MM.1S (cell line): ENCODE data around the gene OAS3.

Source experiments
- CTCF ChIP-seq: fragments of 300-600 bp; sonication (generic); IDR thresholded peaks from 2 replicates; pipeline ENCODE4 v1.5.1; 2016; ENCODE audit warnings: antibody characterized with exemption, low read length, mixed read lengths
- EZH2 ChIP-seq: fragments of 300-600 bp; sonication (generic); optimal IDR thresholded peaks from 2 replicates; pipeline ENCODE3; 2017; ENCODE audit warnings: low read depth, mild to moderate bottlenecking, antibody characterized with exemption, low read length, mixed read lengths
- EZH2phosphoT487 ChIP-seq: fragments of 300-600 bp; sonication (generic); IDR thresholded peaks from 2 replicates; pipeline ENCODE4 v1.6.1; 2018; ENCODE audit warnings: antibody characterized with exemption, low read length

- TF ChIP-seq EZH2 (no peak), CTCF (no peak), EZH2phosphoT487 (no peak)
These were observed 76.3 kb downstream of the OAS3 start for GRCh38 chr12:113014565-113014964.
